ENCODE measurements around the gene CEP85.
"Not testable (repeated sequence)": the region's sequence is repeated elsewhere in the genome, so short reads cannot be mapped to it uniquely, and the experiment has no call there.

Gene CEP85

GRCh38 chr1:26291939-26292338, 57.9 kb downstream of the CEP85 start:
- no peak for DNase-seq (ENCODE audit: low read depth, low spot score)
- in situ Hi-C loops (cut with HindIII; ENCODE audit: low sequenced_read_pairs), result no loop called here

GRCh38 chr1:26292735-26293134, 58.7 kb downstream of the CEP85 start:
- in situ Hi-C loops (cut with HindIII; ENCODE audit: low sequenced_read_pairs), result not testable (repeated sequence)

More at GRCh38 chr1:26291939-26292338, 57.9 kb downstream of the CEP85 start:
- H3K4me3 ChIP-seq (ENCODE audit: low read depth, low read length), result no peak overlapping the region
- TF ChIP-seq CTCF (IDR thresholded peaks at IDR 0.05; ENCODE audit: low read depth, low read length), result no peak

GRCh38 chr1:26293911-26294463, 60.0 kb downstream of the CEP85 start:
- in situ Hi-C loops (cut with HindIII; ENCODE audit: low sequenced_read_pairs), result no loop called here
- DNase-seq (ENCODE audit: low read depth, low spot score), result no peak
- no peak for TF ChIP-seq CTCF (IDR thresholded peaks at IDR 0.05; ENCODE audit: low read depth, low read length)
- no peak overlapping the region for H3K4me3 ChIP-seq (ENCODE audit: low read depth, low read length)

More at GRCh38 chr1:26292735-26293134, 58.7 kb downstream of the CEP85 start:
- not testable (repeated sequence) for DNase-seq (ENCODE audit: low read depth, low spot score); H3K4me3 ChIP-seq (ENCODE audit: low read depth, low read length)

GRCh38 chr1:26295194-26296138, 61.5 kb downstream of the CEP85 start:
- in situ Hi-C loops (cut with HindIII; ENCODE audit: low sequenced_read_pairs), result no loop called here
- TF ChIP-seq CTCF (IDR thresholded peaks at IDR 0.05; ENCODE audit: low read depth, low read length), result no peak
- no peak for DNase-seq (ENCODE audit: low read depth, low spot score)
- no peak overlapping the region for H3K4me3 ChIP-seq (ENCODE audit: low read depth, low read length)

- in situ Hi-C loops (cut with HindIII; ENCODE audit: low sequenced_read_pairs), result no loop called here
- DNase-seq (ENCODE audit: low read depth, low spot score), result no peak
- no peak overlapping the region for H3K4me3 ChIP-seq (ENCODE audit: low read depth, low read length)
- no peak for TF ChIP-seq CTCF (IDR thresholded peaks at IDR 0.05; ENCODE audit: low read depth, low read length)
Observed at GRCh38 chr1:26296340-26297056, 62.5 kb downstream of the CEP85 start.

- in situ Hi-C loops (cut with HindIII; ENCODE audit: low sequenced_read_pairs), result no loop called here
- no peak overlapping the region for H3K4me3 ChIP-seq (ENCODE audit: low read depth, low read length)
- TF ChIP-seq CTCF (IDR thresholded peaks at IDR 0.05; ENCODE audit: low read depth, low read length), result no peak
- no peak for DNase-seq (ENCODE audit: low read depth, low spot score)
Observed at GRCh38 chr1:26297057-26297790, 63.2 kb downstream of the CEP85 start.
